LNCAP (cell line): Measurements from ENCODE around the gene MLXIPL.

ENCODE experiments used
- TF ChIP-seq, protein P1 (sequence below): fragments of 450-650 bp; IDR thresholded peaks from 2 replicates; pipeline ENCODE4 v1.5.1; 2017; ENCODE audit warnings: mild to moderate bottlenecking

The MLXIPL gene

DNA sequence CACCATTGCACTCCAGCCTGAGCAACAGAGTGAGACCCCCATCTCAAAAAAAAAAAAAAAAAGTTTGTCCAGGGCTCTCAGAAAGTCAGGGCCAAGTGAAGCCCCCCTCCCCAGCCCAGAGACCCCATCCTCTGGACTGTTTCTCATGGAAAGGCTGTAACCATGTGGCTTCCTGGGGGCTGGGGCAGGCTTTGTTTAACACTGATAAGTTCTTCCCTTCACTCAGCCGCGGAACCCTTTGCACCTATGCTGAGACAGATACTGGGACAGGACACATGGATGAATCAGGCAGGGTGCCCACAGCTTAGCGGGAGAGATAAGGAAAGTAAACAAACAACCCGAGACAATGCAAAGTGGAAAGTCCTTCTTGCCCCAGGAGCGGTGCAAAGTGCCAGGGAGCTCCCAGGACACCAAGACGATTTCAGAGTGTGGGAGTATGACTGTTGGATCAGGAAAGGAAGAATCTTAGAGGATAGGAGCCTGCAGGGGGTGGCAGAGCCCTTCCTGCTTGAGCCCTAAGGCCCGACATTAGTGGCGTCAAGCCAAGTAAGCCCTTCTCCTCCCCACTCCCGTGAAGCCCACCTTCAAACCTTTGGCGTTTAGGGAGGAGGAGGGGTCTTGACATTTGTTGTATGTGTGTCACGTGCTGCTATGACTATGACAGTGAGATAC is 11.6 kb downstream of the MLXIPL start:
- TF ChIP-seq, protein P1, sequence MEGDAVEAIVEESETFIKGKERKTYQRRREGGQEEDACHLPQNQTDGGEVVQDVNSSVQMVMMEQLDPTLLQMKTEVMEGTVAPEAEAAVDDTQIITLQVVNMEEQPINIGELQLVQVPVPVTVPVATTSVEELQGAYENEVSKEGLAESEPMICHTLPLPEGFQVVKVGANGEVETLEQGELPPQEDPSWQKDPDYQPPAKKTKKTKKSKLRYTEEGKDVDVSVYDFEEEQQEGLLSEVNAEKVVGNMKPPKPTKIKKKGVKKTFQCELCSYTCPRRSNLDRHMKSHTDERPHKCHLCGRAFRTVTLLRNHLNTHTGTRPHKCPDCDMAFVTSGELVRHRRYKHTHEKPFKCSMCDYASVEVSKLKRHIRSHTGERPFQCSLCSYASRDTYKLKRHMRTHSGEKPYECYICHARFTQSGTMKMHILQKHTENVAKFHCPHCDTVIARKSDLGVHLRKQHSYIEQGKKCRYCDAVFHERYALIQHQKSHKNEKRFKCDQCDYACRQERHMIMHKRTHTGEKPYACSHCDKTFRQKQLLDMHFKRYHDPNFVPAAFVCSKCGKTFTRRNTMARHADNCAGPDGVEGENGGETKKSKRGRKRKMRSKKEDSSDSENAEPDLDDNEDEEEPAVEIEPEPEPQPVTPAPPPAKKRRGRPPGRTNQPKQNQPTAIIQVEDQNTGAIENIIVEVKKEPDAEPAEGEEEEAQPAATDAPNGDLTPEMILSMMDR, result no peak; the same call in 1 of the 2 replicates

DNA sequence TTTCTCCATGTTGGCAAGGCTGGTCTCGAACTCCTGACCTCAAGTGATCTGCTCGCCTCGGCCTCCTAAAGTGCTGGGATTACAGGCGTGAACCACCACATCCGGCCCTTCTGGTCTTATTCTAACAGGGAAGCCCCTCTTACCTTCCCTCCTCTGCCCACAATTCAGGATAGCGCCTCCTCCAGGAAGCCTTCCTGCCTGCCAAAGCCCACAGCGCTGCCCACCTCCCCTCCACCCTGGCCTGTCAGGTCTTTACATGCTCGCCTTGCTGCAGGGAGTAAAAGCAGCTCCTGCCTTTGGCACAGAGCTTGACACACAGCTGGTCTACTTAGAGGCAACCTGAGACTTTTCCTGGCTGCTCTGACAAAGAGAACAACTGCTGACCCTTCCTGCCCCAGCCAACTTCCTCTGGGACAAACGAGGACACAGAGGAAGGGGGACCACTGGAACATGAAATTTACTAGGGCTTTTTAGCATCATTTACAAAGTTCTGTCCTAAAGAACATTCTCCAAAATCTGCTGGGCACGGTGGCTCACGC is 13.2 kb downstream of the MLXIPL start:
- TF ChIP-seq, protein P1, result no peak

DNA sequence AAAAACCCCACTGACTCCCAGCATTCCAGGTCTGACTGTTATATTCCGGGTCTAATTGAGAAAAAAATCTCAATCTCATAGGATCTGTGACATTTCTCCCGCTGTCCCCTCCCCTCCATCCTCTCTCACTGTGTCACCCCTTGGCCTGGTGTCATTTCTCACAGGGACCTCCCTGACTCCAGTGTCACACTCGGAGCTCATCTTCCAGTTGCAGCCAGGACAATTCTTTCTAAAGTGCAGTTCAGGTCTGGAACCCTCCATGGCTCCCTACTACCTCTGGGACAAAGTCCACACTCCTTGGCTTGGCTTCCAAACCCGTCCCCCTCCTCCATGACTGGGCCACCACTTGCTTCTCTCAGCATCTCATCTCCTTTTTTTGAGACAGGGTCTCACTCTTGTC is 14.2 kb downstream of the MLXIPL start:
- TF ChIP-seq, protein P1, result no peak

DNA sequence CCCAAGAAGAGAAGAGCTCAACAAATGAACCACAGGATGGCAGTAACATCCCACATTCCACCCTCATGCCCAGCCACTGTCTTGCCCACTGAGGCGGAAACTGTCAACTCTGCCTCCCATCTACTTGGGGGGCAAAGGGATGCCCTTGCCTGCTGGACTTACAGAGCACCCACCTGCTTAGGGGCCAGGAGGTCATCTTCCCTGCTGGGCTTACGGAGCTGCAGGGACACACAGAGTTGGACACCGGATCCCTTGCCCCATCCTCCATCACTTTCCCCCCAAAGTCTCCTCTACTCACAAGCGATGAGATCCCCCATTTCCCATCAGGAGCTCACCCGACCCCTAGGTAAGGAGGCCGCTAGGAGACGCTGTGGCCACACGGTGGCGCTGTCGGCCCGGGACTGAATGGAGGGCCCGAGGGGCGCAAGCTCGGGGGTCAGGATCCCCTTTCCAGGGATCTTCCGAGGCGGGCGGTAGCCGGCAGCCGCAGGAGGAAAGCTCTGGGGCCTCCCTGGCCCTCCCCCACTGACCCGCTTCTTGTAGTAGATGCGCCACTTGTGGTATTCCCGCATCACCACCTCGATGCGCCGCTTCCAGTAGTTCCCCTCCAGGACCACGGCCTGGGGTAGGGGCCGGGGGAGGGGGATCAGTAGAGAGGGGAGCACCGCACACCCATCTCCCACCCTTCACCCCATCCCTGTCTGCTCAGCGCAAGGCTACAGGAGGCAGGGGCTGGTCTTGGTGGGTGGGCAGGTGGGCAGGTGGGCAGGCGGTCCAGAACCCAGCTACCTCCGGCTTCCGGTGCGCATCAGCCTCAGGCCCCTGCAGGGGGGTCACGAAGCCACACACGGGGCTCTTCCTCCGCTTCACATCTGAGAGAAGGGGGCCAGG is 17.3 kb downstream of the MLXIPL start:
- TF ChIP-seq, protein P1, result peak; percentile 98

DNA sequence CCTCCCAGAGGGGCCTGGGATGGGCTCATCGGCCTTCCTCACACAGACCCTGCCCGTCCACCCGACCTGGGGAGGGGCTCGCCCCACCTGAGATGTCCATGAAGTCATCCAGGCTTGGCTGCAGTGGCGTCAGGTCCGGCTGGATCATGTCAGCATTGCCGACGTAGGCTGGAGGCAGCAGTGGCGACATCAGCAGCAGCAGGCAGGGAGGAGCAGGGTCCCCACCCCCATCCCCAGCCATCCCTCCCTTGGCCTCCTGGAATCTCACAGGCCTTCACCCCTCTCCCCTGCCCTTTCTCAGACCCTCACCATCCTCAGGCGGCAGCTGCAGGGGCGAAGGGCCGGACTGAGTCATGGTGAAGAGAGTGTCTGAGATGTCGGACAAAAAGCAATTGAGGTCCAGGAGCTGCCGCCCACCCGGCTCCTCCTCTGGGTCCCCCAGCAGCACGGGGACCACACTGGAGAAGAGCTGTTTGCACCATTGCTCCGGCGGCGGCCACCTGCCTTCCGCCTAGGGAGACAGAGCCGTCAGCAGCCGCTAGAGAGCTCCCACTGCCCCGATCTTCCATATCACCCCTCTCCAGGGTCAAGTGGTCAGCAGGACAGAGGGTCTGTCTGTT is 18.6 kb downstream of the MLXIPL start:
- TF ChIP-seq, protein P1, result no peak

DNA sequence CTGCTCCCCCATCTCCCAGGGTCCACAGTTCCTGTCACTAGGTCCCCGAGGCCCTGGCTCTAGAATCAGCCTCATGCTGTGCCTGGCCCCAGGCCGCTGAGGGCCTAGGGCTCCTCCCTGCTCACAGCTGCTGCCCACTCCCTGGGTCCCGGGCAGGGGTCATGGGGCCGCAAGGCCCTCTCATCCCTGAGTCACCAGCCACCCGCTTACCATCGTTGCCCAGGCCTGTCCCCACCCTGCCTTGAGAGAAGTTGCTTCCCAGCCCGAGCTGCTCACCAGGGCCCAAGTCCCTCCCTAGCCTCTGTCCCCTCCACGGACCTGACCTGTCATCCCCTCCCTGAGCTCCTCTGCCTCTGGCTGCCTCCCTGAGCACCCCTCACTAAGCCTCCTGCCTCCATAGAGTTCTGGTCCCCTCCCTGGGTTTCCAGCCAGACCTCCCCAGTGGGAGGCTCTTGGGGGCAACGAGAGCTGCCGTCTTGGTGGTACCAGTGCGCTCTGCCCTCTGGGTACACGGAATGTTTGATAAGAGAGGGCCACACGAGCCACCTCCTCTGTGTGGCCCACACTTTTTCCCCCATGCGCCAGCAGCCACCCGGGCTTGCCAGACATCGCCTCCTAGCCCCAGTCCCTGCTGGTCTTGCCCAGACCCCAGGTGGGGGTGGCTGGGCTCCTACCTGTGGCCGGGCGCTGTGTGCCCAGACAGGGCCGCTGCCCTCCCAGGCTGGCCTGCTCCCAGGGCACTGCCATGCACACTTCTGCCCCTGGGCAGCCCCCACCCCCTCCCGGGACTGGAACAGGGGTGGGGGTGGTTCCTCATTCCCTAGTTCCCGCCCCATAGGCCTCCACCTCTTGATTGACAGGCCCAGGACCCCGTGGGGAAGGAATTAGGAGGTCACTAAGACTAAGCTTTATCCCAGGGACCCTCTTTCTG is 21.3 kb downstream of the MLXIPL start:
- TF ChIP-seq, protein P1, result no peak

DNA sequence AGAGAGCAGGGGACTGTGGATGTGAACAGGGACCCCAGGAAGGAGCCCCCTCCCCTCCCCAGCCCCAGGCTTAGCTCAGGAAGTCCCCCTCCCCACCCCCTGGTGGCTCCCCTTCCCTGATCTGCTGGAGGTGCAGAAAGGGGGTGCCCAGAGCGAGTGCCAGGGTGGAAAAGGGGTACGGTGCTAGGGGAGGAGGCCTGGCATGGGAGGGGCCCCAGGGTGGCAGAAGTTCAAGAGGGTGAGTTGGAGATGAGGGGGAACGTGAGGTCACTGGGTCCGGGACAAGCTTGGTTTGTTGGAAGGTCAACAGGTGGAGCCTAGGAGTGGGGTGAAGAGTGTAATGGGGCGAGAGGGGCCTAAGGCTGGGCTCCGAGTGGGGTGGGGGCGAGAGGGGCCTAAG is 24.4 kb downstream of the MLXIPL start:
- TF ChIP-seq, protein P1, result no peak
